ENCODE measurements around the gene STRN.
"Not testable (repeated sequence)": the region's sequence is repeated elsewhere in the genome, so short reads cannot be mapped to it uniquely, and the experiment has no call there.

Gene STRN

DNA sequence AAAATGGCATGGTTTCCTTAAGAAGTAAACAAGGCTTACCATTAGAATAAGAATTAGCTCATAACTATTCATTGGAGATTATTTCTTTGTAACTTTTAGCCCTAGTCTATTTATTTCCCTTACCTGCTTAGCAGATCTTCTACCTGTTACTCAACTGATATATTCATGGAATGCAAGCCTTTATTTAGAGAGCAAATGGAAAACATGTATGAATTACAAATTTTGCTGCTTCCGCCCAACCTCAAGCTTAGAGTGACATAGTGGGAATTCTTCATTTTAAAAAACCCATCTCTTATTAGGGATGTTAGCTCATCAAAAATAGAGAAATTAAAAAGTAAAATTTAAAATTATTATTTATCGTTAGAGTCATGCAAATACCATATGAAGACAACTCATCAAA lies 110.9 kb downstream of the STRN start:
- H3K4me1 Mint-ChIP-seq, result peaks cover 22% of the 10 kb centered on the region
- ATAC-seq, result no peak
- peaks cover 97% of the 10 kb centered on the region for H3K36me3 Mint-ChIP-seq
- no peak overlapping the region for H3K4me3 Mint-ChIP-seq
- no peak for DNase-seq (ENCODE audit: low spot score in 2 of 2)
- H3K9me3 Mint-ChIP-seq, result no peaks in the 10 kb centered on the region
- H3K27ac Mint-ChIP-seq, result no peak overlapping the region

DNA sequence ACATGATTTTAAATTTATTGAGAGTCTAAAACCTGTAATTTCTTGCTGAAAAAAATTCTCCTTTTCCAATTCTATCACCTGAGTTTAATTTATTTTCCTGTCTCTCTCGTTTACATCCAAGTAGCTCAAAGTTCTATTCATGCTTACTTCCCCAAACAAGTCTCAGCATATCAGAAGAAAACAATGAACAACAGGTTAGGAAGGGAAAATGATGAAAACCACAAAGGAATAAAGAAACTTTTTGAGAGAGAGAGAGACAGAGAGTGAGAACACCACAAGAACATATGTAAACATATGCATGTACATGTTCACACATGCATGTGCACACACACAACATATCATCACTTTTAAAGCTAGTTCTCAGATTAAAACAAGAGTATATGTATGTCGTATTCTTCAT lies 112.1 kb downstream of the STRN start:
- Mint-ChIP-seq H3K36me3 (peaks cover 98% of the 10 kb centered on the region), H3K4me1 (peaks cover 13% of the 10 kb centered on the region), H3K9me3 (no peaks in the 10 kb centered on the region), H3K27ac (no peak overlapping the region), H3K4me3 (no peak overlapping the region)
- ATAC-seq, result no peak
- no peak for DNase-seq (ENCODE audit: low spot score in 2 of 2)

DNA sequence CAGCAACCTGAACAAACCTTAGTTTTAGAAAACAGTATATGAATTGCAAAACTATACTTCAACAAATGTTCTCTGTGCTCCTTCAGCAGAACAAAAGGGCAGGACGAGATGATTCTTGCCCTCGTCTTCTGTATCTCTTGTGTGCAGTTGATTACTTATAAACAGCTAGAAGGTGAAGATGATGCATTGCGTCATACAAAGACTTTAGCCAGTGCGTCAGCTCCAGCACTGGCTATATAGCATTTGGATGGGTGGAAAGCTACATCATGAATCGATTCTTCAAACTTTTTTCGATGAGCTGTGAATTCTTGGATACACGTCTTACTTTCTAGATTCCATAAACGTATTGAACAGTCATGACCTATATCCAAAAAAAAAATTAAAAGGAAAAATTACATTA lies 117.1 kb downstream of the STRN start:
- no peak overlapping the region for H3K27ac Mint-ChIP-seq
- ATAC-seq, result no peak
- H3K36me3 Mint-ChIP-seq, result peaks cover 67% of the 10 kb centered on the region

DNA sequence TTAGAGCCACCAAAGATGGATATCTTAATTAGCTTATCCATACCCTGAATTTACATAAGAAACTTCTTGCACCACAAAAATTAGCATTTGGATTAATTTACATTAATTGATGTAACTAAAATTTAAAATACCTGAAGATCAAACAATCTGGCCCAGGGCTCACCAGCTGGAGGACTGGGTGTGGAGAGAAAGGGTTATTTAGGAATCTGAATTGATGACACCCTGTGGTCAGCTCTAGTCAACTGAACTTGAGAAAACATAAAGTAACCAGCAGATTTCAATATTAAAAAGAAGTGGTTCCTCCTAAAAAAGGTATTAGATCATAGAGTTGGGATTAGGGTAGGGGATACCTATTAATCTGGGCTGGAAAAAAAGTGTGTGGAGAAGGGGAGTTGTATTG lies 122.5 kb downstream of the STRN start:
- no peak for DNase-seq (ENCODE audit: low spot score in 2 of 2)
- Mint-ChIP-seq H3K4me1 (no peaks in the 10 kb centered on the region), H3K27ac (no peak overlapping the region), H3K9me3 (no peaks in the 10 kb centered on the region), H3K36me3 (peaks cover 14% of the 10 kb centered on the region), H3K4me3 (no peak overlapping the region)
- no peak for ATAC-seq

More for the DNA sequence above, 117.1 kb downstream of the STRN start:
- no peak overlapping the region for H3K4me3 Mint-ChIP-seq
- no peaks in the 10 kb centered on the region for H3K9me3 Mint-ChIP-seq
- DNase-seq (ENCODE audit: low spot score in 2 of 2), result no peak
- H3K4me1 Mint-ChIP-seq, result no peaks in the 10 kb centered on the region

DNA sequence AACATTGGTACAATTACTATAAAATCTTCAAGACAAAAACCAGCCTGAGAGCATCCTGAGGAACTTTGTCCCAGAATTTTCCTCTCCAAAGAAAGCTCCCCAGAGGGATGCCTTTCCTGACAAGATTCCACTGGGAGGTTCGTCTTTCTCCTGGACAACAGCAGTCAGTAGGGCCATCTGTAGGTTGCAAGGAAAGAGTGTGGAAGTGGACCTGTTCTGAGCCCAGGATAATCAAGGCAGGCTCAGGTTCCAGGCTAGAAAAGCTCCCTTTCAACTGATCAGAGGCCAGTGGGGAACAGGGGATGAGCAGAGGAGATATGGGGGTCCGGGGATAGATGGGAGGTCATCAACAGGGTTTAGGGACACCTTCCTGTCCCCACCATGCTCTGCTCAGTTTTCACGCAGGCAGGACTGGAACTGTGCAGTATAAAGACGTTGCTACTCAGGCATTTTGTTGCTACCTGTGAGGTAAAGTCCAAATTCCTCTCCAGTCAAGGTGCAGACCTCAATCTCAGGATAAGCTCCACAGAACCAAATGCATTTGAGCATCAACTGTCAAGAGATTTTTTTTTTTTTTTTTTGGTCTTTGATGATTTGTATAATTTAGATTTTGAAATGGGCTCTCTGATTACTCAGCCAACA lies 126.2 kb downstream of the STRN start:
- H3K36me3 Mint-ChIP-seq, result no peaks in the 10 kb centered on the region
- H3K9me3 Mint-ChIP-seq, result no peaks in the 10 kb centered on the region
- H3K4me1 Mint-ChIP-seq, result peaks cover 5% of the 10 kb centered on the region
- no peak overlapping the region for H3K27ac Mint-ChIP-seq
- no peak for DNase-seq (ENCODE audit: low spot score in 2 of 2)
- no peak for ATAC-seq
- no peak overlapping the region for H3K4me3 Mint-ChIP-seq

DNA sequence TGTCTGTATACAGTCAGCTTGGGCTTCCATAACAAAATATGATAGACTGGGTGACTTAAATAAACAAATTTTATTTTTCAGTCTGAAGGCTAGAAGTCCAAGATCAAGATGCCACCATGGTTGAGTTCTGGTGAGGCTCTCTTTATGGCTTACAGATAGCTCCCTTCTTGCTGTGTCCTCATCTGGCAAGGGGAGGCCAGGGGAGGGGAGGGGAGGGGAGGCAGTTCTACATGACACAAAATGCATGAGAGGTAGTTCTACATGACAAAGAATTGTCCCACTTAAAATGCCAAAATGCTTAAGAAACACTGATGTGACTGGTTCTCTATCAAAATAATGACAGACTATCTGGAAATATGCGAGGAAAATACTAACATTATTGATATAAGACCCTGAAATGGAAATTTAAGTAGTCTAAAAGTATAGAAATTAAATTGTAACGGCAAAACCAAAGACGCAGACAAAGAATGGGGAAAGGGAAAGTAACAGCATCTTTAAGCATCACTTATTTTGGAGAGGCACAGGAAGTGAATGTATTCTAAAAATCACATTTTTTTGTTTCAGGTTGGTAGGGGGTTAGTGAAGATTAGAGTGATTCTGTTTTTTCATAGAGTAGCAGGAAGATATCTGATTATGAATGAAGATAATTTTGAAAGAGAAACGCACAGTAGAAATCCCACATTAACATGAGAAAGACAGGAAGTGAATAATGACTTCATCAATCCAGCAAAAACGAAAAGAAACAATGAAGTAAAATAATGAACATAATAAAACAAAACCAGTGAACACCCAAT lies 131.4 kb downstream of the STRN start:
- no peak for ATAC-seq

DNA sequence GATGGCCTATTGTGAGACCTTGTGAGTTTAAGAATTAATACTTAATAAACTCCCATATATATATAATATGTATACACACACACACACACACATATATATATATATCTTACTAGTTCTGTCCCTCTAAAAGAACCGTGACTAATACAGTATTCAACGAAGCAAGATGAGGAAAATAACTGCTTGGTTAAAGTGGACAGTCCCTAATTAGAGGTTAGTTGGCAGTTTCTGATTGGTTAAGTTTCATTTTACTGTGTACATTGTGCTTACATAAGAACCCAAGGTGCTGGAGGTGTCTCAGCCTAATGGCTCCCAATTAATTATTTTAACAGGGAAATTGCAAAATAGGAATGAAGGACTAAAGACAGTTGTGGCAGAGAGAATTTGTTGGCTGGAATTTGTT lies 132.1 kb downstream of the STRN start:
- ATAC-seq (no peak), DNase-seq (ENCODE audit: low spot score in 2 of 2) (no peak)
- no peaks in the 10 kb centered on the region for H3K9me3 Mint-ChIP-seq
- H3K27ac Mint-ChIP-seq, result no peak overlapping the region
- H3K4me1 Mint-ChIP-seq, result peaks cover 8% of the 10 kb centered on the region
- H3K4me3 Mint-ChIP-seq, result no peak overlapping the region
- no peaks in the 10 kb centered on the region for H3K36me3 Mint-ChIP-seq

More for the DNA sequence above, 131.4 kb downstream of the STRN start:
- H3K4me3 Mint-ChIP-seq, result no peak overlapping the region
- no peaks in the 10 kb centered on the region for H3K36me3 Mint-ChIP-seq
- H3K4me1 Mint-ChIP-seq, result peaks cover 8% of the 10 kb centered on the region
- H3K9me3 Mint-ChIP-seq, result no peaks in the 10 kb centered on the region
- DNase-seq (ENCODE audit: low spot score in 2 of 2), result no peak
- H3K27ac Mint-ChIP-seq, result peak overlapping the region; percentile 3

DNA sequence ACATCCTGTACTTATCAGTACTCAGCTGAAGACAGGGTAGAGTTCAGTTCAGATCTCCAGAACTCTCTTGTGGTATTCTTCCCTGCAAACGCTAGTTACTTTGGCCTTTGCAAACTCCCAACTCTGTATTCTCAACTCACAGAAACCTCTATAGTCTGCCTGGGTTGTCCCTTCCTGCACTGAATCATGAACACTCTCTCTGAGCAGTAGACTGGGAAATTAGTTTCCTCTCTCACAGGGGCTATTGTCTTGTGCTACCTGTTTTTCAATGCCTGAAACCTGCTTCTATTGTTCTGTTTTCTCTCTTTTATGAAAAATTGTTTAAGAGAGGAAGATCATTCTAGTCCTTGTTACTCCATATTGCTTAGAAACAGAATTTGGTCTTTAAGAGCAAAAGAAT lies 135.2 kb downstream of the STRN start:
- Mint-ChIP-seq H3K36me3 (no peaks in the 10 kb centered on the region), H3K27ac (no peak overlapping the region), H3K4me3 (no peak overlapping the region), H3K9me3 (no peaks in the 10 kb centered on the region), H3K4me1 (peaks cover 8% of the 10 kb centered on the region)
- DNase-seq (ENCODE audit: low spot score in 2 of 2), result no peak
- ATAC-seq, result no peak

DNA sequence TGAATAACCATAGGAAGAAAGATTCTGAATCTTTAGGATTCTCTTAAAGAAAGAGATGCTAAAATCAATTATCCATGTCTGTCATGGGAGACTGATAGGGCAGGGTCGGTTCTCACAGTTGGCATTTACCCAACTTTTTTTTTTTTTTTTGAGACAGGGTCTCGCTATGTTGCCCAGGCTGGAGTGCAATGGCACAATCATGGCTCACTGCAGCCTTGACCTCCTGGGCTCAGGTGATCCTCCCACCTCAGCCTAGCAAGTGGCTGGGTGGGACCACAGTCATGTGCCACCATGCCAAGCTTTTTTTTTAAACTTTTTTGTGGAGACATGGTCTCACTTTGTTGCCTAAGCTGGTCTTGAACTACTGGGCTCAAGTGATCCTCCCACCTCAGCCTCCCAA lies 141.7 kb downstream of the STRN start:
- ATAC-seq; H3K9me3 Mint-ChIP-seq; H3K27ac Mint-ChIP-seq; H3K36me3 Mint-ChIP-seq; H3K4me1 Mint-ChIP-seq; H3K4me3 Mint-ChIP-seq; DNase-seq (ENCODE audit: low spot score in 2 of 2): not testable (repeated sequence)

DNA sequence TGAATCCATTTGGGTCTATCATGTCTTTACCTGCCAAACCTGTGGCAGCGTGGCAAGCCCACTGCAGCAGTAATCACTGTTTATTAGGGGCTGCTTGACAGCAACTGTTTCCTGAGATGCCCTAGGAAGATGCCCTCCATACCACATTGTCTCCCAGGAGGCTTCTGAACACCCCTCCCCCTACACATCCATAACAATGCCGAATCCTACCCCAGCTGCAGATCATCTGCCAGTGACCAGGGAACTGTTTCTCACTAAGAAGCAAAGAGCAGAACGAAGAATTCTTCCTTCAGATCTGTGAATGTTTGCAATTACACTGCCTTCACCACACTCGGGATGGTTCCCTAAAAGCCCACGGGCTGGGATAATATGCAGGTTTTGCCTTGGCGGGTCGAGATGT lies 142.1 kb downstream of the STRN start:
- no peaks in the 10 kb centered on the region for H3K36me3 Mint-ChIP-seq
- DNase-seq (ENCODE audit: low spot score in 2 of 2), result no peak
- H3K9me3 Mint-ChIP-seq, result no peaks in the 10 kb centered on the region
- no peak overlapping the region for H3K4me3 Mint-ChIP-seq
- H3K4me1 Mint-ChIP-seq, result no peaks in the 10 kb centered on the region
- H3K27ac Mint-ChIP-seq, result no peak overlapping the region
- no peak for ATAC-seq

DNA sequence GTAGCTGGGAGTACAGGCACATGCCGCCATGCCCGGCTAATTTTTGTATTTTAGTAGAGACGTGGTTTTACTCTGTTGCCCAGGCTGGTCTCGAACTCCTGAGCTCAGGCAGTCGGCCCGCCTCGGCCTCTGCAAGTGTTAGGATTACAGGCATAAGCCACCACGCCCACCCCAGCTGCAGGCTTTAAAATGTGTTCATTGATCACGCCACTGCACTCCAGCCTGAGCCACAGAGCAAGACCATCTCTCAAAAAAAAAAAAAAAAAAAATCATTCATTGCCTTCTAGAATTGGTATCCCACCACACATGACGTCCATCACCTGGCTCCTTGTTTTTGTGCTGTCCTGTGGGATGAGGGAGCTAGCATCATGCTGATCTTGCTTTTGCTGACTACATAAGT lies 142.5 kb downstream of the STRN start:
- H3K27ac Mint-ChIP-seq, result no peak overlapping the region
- no peak overlapping the region for H3K4me3 Mint-ChIP-seq
- no peaks in the 10 kb centered on the region for H3K36me3 Mint-ChIP-seq
- ATAC-seq (no peak), DNase-seq (ENCODE audit: low spot score in 2 of 2) (no peak)
- H3K4me1 Mint-ChIP-seq, result no peaks in the 10 kb centered on the region
- H3K9me3 Mint-ChIP-seq, result no peaks in the 10 kb centered on the region

DNA sequence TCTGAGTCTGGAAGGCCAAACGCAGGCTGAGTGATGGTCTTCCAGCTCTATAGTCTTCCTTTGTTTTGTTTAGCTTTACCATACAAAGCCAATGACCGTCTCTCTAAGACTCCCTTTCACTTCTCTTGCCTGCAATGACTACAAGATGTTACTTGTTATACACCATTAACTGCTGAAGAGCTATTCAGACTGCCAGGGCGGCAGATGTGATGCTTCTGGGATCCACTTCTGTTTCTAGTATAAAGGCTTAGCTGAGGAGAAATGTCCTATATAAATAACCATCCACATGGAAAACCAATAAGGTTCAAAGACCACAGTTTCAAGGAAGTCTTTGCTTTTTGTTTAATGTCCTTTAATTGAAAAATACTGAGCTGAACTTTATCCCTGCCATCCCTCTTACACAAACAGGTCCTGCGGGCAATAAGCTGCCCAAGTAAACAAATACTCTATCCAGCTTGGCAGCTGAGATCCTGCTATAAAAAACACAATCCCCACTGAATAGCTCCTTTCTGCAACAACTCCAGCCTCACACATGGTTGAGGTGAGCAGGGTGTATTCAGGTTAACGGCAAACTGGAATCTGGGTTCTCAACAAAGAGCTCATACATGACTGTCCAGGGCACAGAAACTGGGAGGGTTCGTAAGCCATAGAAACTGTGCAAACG lies 145.3 kb downstream of the STRN start:
- Mint-ChIP-seq H3K36me3 (no peaks in the 10 kb centered on the region), H3K4me1 (peaks cover 6% of the 10 kb centered on the region), H3K27ac (no peak overlapping the region), H3K4me3 (no peak overlapping the region), H3K9me3 (no peaks in the 10 kb centered on the region)
- DNase-seq (ENCODE audit: low spot score in 2 of 2), result peak in 1 of 2 donors; percentile 38
- ATAC-seq, result no peak

DNA sequence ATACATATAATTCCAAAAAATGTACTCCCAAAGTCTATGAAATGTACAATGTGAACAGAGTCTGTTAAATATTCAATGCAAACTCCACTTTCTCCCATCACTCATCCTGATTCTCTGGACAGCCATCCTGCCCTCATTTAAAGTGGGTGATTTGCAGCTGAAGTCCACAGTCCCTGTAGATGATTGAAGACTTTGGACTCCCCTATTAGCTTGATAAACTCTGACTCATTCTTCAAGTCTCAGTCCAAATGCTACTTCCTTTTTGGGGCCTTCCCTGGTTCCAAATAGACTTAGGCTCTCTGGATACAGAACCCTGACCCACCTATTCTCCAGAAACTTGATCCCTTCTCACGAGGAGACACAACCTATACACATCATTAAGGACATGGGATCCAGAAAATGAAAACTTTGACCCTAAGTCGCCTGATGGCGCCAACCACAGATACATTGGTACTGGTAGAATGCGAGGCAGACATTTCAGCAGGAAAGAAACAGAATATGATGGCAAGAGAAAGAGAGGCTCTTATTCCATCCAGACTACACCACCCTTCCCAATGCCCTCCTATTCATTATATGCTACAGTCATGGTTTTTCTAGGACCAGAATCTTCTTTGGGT lies 147.1 kb downstream of the STRN start:
- DNase-seq (ENCODE audit: low spot score in 2 of 2) (peak in 1 of 2 donors; percentile 7), ATAC-seq (no peak)
- Mint-ChIP-seq H3K36me3 (no peaks in the 10 kb centered on the region), H3K27ac (no peak overlapping the region), H3K4me1 (peaks cover 6% of the 10 kb centered on the region), H3K4me3 (no peak overlapping the region), H3K9me3 (no peaks in the 10 kb centered on the region)

DNA sequence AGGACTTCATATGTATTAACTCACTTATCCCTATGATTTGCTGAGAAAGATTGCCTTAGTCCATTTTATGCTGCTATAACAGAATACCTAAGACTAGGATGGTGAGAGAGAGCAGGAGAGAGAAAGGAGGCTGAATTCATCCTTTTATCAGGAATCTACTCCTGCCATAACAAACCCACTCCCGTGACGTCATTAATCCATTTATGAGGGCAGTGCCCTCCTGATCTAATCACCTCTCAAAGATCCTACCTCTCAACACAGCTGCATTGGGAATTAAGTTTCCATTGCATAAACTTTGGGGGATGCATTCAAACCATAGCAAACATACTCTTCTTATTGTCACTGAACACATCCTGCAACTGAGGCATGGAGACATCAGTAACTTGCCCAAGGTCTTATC lies 147.8 kb downstream of the STRN start:
- no peak overlapping the region for H3K27ac Mint-ChIP-seq
- peaks cover 6% of the 10 kb centered on the region for H3K4me1 Mint-ChIP-seq

DNA sequence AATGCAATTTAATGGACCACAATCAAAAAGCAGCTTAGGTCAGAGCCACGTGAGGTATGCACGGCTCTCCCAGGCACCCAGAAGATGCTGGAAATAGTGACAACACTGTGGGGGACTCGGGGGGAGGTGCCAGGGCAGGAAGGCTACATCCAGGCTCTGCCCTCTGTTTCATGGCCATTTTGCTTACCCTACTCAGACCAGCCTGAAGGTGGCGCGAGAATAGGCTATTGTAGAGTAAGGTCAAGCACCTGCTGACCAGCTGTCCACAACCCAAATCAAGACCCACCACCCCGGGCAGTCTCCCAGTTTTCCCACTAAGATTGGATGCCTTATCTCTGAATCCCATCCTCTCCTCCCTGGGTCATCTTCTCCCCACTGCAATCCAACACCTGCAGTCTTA lies 154.1 kb downstream of the STRN start:
- Mint-ChIP-seq H3K27ac (no peak overlapping the region), H3K36me3 (no peaks in the 10 kb centered on the region), H3K4me1 (peaks cover 6% of the 10 kb centered on the region), H3K9me3 (no peaks in the 10 kb centered on the region), H3K4me3 (no peak overlapping the region)
- ATAC-seq (no peak), DNase-seq (ENCODE audit: low spot score in 2 of 2) (no peak)

More for the DNA sequence above, 147.8 kb downstream of the STRN start:
- DNase-seq (ENCODE audit: low spot score in 2 of 2) (peak in 1 of 2 donors; percentile 10), ATAC-seq (no peak)
- no peaks in the 10 kb centered on the region for H3K36me3 Mint-ChIP-seq
- H3K9me3 Mint-ChIP-seq, result no peaks in the 10 kb centered on the region
- H3K4me3 Mint-ChIP-seq, result no peak overlapping the region
